DMS79 treated with DMSO at 0.1 percent for 48 hours (cell line): Measurements from ENCODE around the gene CDC42BPA.
A peak's percentile ranks its signal among the peaks of the same experiment; 100 is the strongest.
"Not testable (repeated sequence)": the region's sequence is repeated elsewhere in the genome, so short reads cannot be mapped to it uniquely, and the experiment has no call there.

ENCODE experiments used
- DNase-seq: peaks from one replicate; lab custom pipeline; 2025; lab: John Stamatoyannopoulos, UW

Gene CDC42BPA

GRCh38 chr1:227062306-227062705 is 256.0 kb downstream of the CDC42BPA start:
- DNase-seq = no peak

- DNase-seq = no peak
These were observed 259.2 kb downstream of the CDC42BPA start for GRCh38 chr1:227059076-227059475.

- DNase-seq = no peak
These were observed 260.0 kb downstream of the CDC42BPA start for GRCh38 chr1:227058321-227058751.

- no peak for DNase-seq
These were observed 269.0 kb downstream of the CDC42BPA start for GRCh38 chr1:227049253-227049652.

GRCh38 chr1:227043755-227044154 is 274.5 kb downstream of the CDC42BPA start:
- no peak for DNase-seq

- no peak for DNase-seq
These were observed 276.0 kb downstream of the CDC42BPA start for GRCh38 chr1:227042292-227042691.

- DNase-seq = no peak
These were observed 279.9 kb downstream of the CDC42BPA start for GRCh38 chr1:227038401-227038800.

- no peak for DNase-seq
These were observed 281.2 kb downstream of the CDC42BPA start for GRCh38 chr1:227037121-227037520.

- DNase-seq = peak; percentile 26
These were observed 283.0 kb downstream of the CDC42BPA start for GRCh38 chr1:227035316-227035715.

- DNase-seq = no peak
These were observed 284.4 kb downstream of the CDC42BPA start for GRCh38 chr1:227033880-227034279.

GRCh38 chr1:227032396-227032795 is 285.9 kb downstream of the CDC42BPA start:
- no peak for DNase-seq

GRCh38 chr1:227016990-227017389 is 301.3 kb downstream of the CDC42BPA start:
- DNase-seq = no peak

GRCh38 chr1:227010645-227011044 is 307.6 kb downstream of the CDC42BPA start:
- DNase-seq = no peak

GRCh38 chr1:227009937-227010336 is 308.4 kb downstream of the CDC42BPA start:
- DNase-seq = no peak

- no peak for DNase-seq
These were observed 312.0 kb downstream of the CDC42BPA start for GRCh38 chr1:227006226-227006796.

GRCh38 chr1:227004796-227005195 is 313.5 kb downstream of the CDC42BPA start:
- no peak for DNase-seq

GRCh38 chr1:227003165-227003564 is 315.1 kb downstream of the CDC42BPA start:
- DNase-seq = no peak

GRCh38 chr1:227002531-227003049 is 315.7 kb downstream of the CDC42BPA start:
- no peak for DNase-seq

- not testable (repeated sequence) for DNase-seq
These were observed 318.7 kb downstream of the CDC42BPA start for GRCh38 chr1:226999579-226999978.

GRCh38 chr1:226995365-226996332 is 322.6 kb downstream of the CDC42BPA start:
- no peak for DNase-seq

GRCh38 chr1:226994586-226995364 is 323.5 kb downstream of the CDC42BPA start:
- no peak for DNase-seq
